H1 (cell line): ENCODE results near the gene STK16. TPM values are rescaled to one million over a fixed set of nuclear protein-coding genes. Genes with fewer than 3 reads are reported as not detected.

Experiments
- CTCF ChIA-PET: fragments of 300-600 bp; sonication (Branson Sonifier 250); formaldehyde crosslinking; loops from one replicate; lab custom pipeline; 2021; ENCODE audit not compliant: partially characterized antibody; lab: Charles Lee
- POLR2A ChIA-PET: fragments of 300-600 bp; sonication (Branson Sonifier 250); formaldehyde crosslinking; loops from one replicate; lab custom pipeline; 2021; ENCODE audit warnings: inconsistent platforms; ENCODE audit not compliant: partially characterized antibody; lab: Charles Lee
- DNase-seq, 2 experiments: peaks; one replicate each; pipeline versions ENCODE4 v3.0.0 to v3.0.0-alpha.2; 2010 to 2022; ENCODE audit warnings: low spot score in 2 of 2, low read depth in 1 of 2, mixed read lengths in 1 of 2
- FAIRE-seq: peaks from 2 replicates; lab custom pipeline; 2011; peaks lifted over from hg19 to GRCh38; lab: Jason Lieb, UNC
- H2AFZ ChIP-seq: 2 replicates; pipeline ENCODE4 v1.8.1; 2012; ENCODE audit warnings: low read length, inconsistent platforms
- H2AK5ac ChIP-seq: 2 replicates; pipeline ENCODE4 v1.6.1; 2013; ENCODE audit warnings: low read depth, low read length
- H2BK120ac ChIP-seq: replicated peaks from 2 replicates; pipeline ENCODE3; 2013; ENCODE audit warnings: low read depth, low read length, inconsistent platforms
- H2BK12ac ChIP-seq: 2 replicates; pipeline ENCODE4 v1.6.1; 2013; ENCODE audit warnings: low read depth, low read length
- H2BK15ac ChIP-seq: 2 replicates; pipeline ENCODE4 v1.6.1; 2013; ENCODE audit warnings: low read length
- H2BK20ac ChIP-seq: 2 replicates; pipeline ENCODE4 v1.6.1; 2013; ENCODE audit warnings: low read length
- H2BK5ac ChIP-seq: 2 replicates; pipeline ENCODE4 v1.6.1; 2013; ENCODE audit warnings: low read depth, low read length
- H3K14ac ChIP-seq: 2 replicates; pipeline ENCODE4 v1.6.1; 2013; ENCODE audit warnings: inconsistent platforms; ENCODE audit not compliant: insufficient read length
- H3K18ac ChIP-seq: 2 replicates; pipeline ENCODE4 v1.6.1; 2013; ENCODE audit warnings: low read length; ENCODE audit errors: extremely low read depth
- H3K23ac ChIP-seq: 2 replicates; pipeline ENCODE4 v1.6.1; 2013; ENCODE audit warnings: inconsistent platforms; ENCODE audit not compliant: insufficient read length
- H3K23me2 ChIP-seq: 2 replicates; pipeline ENCODE4 v1.6.1; 2013; ENCODE audit warnings: low read depth, low read length
- H3K27ac ChIP-seq: 2 replicates; pipeline ENCODE4 v1.6.1; 2011; ENCODE audit warnings: low read depth, low read length, inconsistent platforms
- H3K27me3 ChIP-seq, 4 experiments: replicated peaks in 1 of 4; 1 replicate in 1 of 4; 2 replicates in 3 of 4; pipeline versions ENCODE4 v1.6.1 to v1.8.1; 2011 to 2013; ENCODE audit warnings: low read length in 3 of 4, mild to moderate bottlenecking in 3 of 4, inconsistent platforms in 2 of 4, mixed read lengths in 2 of 4, moderate library complexity in 1 of 4; ENCODE audit not compliant: control insufficient read depth in 3 of 4, insufficient read depth in 3 of 4; ENCODE audit errors: extremely low read depth in 1 of 4
- H3K36me3 ChIP-seq, 4 experiments: 2 replicates each; pipeline versions ENCODE4 v1.6.1 to v1.8.1; 2011 to 2013; ENCODE audit warnings: mild to moderate bottlenecking in 4 of 4, low read length in 3 of 4, moderate library complexity in 2 of 4, control low read depth in 1 of 4, inconsistent platforms in 1 of 4; ENCODE audit not compliant: insufficient read depth in 4 of 4, control insufficient read depth in 2 of 4
- H3K4ac ChIP-seq: replicated peaks from 2 replicates; pipeline ENCODE3; 2013; ENCODE audit warnings: low read length, low read depth, mixed read lengths, inconsistent platforms; ENCODE audit not compliant: insufficient read length
- H3K4me1 ChIP-seq, 4 experiments: replicated peaks in 1 of 4; 1 replicate in 1 of 4; 2 replicates in 3 of 4; pipeline versions ENCODE4 v1.6.1 to v1.8.1; 2011 to 2013; ENCODE audit warnings: low read length in 3 of 4, inconsistent platforms in 2 of 4, mixed read lengths in 1 of 4; ENCODE audit not compliant: insufficient read depth in 4 of 4, control insufficient read depth in 3 of 4
- H3K4me2 ChIP-seq, 2 experiments: 2 replicates each; pipeline versions ENCODE4 v1.6.1 to v1.8.1; 2011 to 2013; ENCODE audit warnings: low read depth in 2 of 2, low read length in 2 of 2, control low read depth in 1 of 2, inconsistent platforms in 1 of 2, mild to moderate bottlenecking in 1 of 2; ENCODE audit not compliant: insufficient read depth in 1 of 2
- H3K4me3 ChIP-seq, 4 experiments: fragments of 200-600, 300-600 bp in 1 of 4; sonication (generic), shearing (Covaris generic), sonication (Bioruptor Twin) in 1 of 4; 2 replicates each; pipeline versions ENCODE4 v1.5.1 to v1.8.1; 2011 to 2016; ENCODE audit warnings: low read length in 4 of 4, low read depth in 3 of 4, control low read depth in 2 of 4, inconsistent platforms in 2 of 4, mild to moderate bottlenecking in 2 of 4, mixed read lengths in 1 of 4, moderate library complexity in 1 of 4; ENCODE audit not compliant: insufficient read depth in 2 of 4; ENCODE audit errors: extremely low read depth in 1 of 4
- H3K56ac ChIP-seq: replicated peaks from 2 replicates; pipeline ENCODE3; 2013; ENCODE audit warnings: low read depth, mild to moderate bottlenecking, mixed read lengths, low read length, inconsistent platforms; ENCODE audit not compliant: insufficient read length
- H3K79me1 ChIP-seq: 2 replicates; pipeline ENCODE4 v1.6.1; 2013; ENCODE audit warnings: low read depth, low read length, control low read depth
- H3K79me2 ChIP-seq, 2 experiments: 2 replicates each; pipeline versions ENCODE4 v1.6.1 to v1.8.1; 2012 to 2013; ENCODE audit warnings: low read length in 2 of 2, mild to moderate bottlenecking in 2 of 2, inconsistent platforms in 1 of 2; ENCODE audit not compliant: insufficient read depth in 2 of 2, control insufficient read depth in 1 of 2
- H3K9ac ChIP-seq, 4 experiments: replicated peaks in 1 of 4; 1 replicate in 1 of 4; 2 replicates in 3 of 4; pipeline versions ENCODE4 v1.6.1 to v1.8.1; 2011 to 2013; ENCODE audit warnings: low read depth in 3 of 4, low read length in 3 of 4, control low read depth in 2 of 4, mild to moderate bottlenecking in 2 of 4, moderate library complexity in 2 of 4, inconsistent platforms in 1 of 4; ENCODE audit errors: extremely low read depth in 1 of 4
- H3K9me3 ChIP-seq, 2 experiments: 2 replicates each; pipeline versions ENCODE4 v1.6.1 to v1.8.1; 2012 to 2013; ENCODE audit warnings: mild to moderate bottlenecking in 2 of 2, moderate library complexity in 2 of 2, control low read depth in 1 of 2, inconsistent platforms in 1 of 2, low read depth in 1 of 2, low read length in 1 of 2, mixed read lengths in 1 of 2; ENCODE audit not compliant: insufficient read depth in 2 of 2
- H4K20me1 ChIP-seq, 2 experiments: replicated peaks in 1 of 2; 2 replicates each; pipeline versions ENCODE3 to v1.8.1; 2011 to 2013; ENCODE audit warnings: inconsistent platforms in 2 of 2, low read length in 2 of 2, mild to moderate bottlenecking in 1 of 2; ENCODE audit not compliant: insufficient read depth in 2 of 2, control insufficient read depth in 1 of 2
- H4K5ac ChIP-seq: 2 replicates; pipeline ENCODE4 v1.6.1; 2013; ENCODE audit warnings: low read length, low read depth, mixed read lengths, inconsistent platforms; ENCODE audit not compliant: insufficient read length
- H4K8ac ChIP-seq: 2 replicates; pipeline ENCODE4 v1.8.0; 2013; ENCODE audit warnings: mild to moderate bottlenecking, moderate library complexity, low read length, inconsistent platforms; ENCODE audit not compliant: insufficient read depth; ENCODE audit errors: extremely low read depth
- H4K91ac ChIP-seq: replicated peaks from 2 replicates; pipeline ENCODE3; 2013; ENCODE audit warnings: low read length, mixed read lengths, inconsistent platforms; ENCODE audit not compliant: insufficient read length
- CBX8 ChIP-seq: fragments of 300-800, 300-1000 bp; sonication (generic); IDR thresholded peaks from 2 replicates; pipeline ENCODE4 v1.7.1; 2016; ENCODE audit warnings: low read depth, low read length, borderline replicate concordance
- WGBS, 2 experiments: shearing (Covaris generic) in 1 of 2; methylation state at CpG; one replicate each; pipeline versions ENCODE4 v1.1.6 to v1.1.7; 2013 to 2015; ENCODE audit warnings: low lambda C conversion rate in 2 of 2, mixed read lengths in 2 of 2, inconsistent platforms in 1 of 2, low coverage in 1 of 2, missing lambda C conversion rate in 1 of 2; ENCODE audit not compliant: insufficient replicate concordance in 2 of 2, insufficient coverage in 1 of 2, insufficient read length in 1 of 2; ENCODE audit errors: extremely low coverage in 1 of 2, missing lambda C conversion rate in 1 of 2; 5-methylcytosine and 5-hydroxymethylcytosine counted together
- polyA plus RNA-seq, 7 experiments: library from polyadenylated mRNA; depleted of rRNA in 3 of 7; stranded (reverse) in 5 of 7; unstranded in 2 of 7; fragments of >200 nt in 5 of 7; fragments of 200-250 nt in 2 of 7; gene quantifications; 1 replicate in 5 of 7; 2 replicates in 1 of 7; 4 replicates in 1 of 7; pipeline versions ENCODE4 v1.2.1 to v1.2.3, GENCODE V29; 2011 to 2013; ENCODE audit warnings: missing spikeins in 2 of 7, mixed read lengths in 2 of 7
- total RNA-seq: library from RNA; stranded (reverse); fragmentation: NEBNext Ultra II Directional; extraction: Animal tissue kit (Norgen Biotek cat#: 25700); gene quantifications from 2 replicates; pipeline ENCODE4 v1.2.1, GENCODE V29; 2021
- TF ChIP-seq, protein P1 (sequence below): IDR thresholded peaks from 2 replicates; pipeline ENCODE4 v1.6.1; 2012; ENCODE audit warnings: inconsistent platforms

STK16 gene
- total and polyA plus RNA-seq, 2 of the 8 experiments (the other 6 are each of a cell fraction or from before 2014, with no cell fraction given) = 21.3 to 51.4 TPM

DNA sequence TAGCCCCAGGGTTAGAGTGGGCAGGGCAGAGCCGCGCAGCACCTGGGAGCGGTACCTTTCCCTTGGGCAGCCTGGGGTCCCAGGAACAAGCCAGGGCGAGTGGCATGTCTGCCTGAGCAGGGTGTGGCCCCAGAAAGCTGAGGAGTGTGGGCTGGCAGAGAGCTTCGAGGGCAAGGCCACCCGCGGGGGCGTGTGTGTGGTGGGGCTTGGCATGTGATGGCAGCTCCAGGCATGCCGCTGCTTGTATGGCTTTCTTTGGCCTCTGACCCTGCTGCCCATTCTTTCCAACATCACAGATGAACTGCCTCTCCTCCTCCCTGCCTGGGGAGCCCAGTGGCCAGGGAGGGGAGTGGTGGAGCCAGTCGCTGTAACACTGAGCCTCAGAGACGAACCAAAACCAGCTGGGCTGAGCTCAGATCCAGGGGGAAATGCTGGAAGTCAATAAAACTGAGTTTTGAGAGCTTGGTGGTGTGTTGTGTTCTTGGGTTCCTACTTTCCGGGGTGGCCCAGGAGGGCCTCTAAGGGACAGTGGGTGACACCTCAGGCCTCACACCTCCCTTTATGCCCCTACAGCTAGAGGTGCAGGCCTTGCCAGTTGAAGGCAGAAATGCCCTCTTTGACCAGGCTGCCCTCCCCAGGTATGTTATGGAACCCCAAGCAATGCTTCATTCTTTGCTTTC lies 41.3 kb downstream of the STK16 start:
- Histone ChIP-seq H3K4me3 (no peak overlapping the region), H3K4me2 (peak overlapping the region; percentile 19 to 45; a peak in 3 of 4 replicates), H3K14ac (no peak overlapping the region), H2AK5ac (no peak overlapping the region; the same call in 1 of the 2 replicates), H3K4me1 (peaks cover 0 to 10% (median 6%) of the 10 kb centered on the region in 4 experiments; a peak in 6 of 7 replicates), H3K23ac (no peak overlapping the region), H2BK15ac (peak overlapping the region; percentile 99; the same call in 1 of the 2 replicates), H2BK120ac (no peak overlapping the region), H3K9me3 (no peaks in the 10 kb centered on the region), H3K27me3 (no peaks in the 10 kb centered on the region), H3K9ac (no peak overlapping the region), H4K5ac (no peak overlapping the region), H2BK12ac (peak overlapping the region; percentile 28; the same call in 1 of the 2 replicates), H3K36me3 (peaks cover 0 to 4% (median under 1%) of the 10 kb centered on the region in 4 experiments; a peak in 3 of 8 replicates), H4K91ac (peak overlapping the region; percentile 51), H2BK5ac (peak overlapping the region; percentile 64; the same call in 1 of the 2 replicates), H3K4ac (peak overlapping the region; percentile 36), H3K56ac (no peak overlapping the region), H2AFZ (no peak overlapping the region), H2BK20ac (no peak overlapping the region), H3K27ac (no peak overlapping the region), H3K79me2 (no peaks in the 10 kb centered on the region), H3K18ac (no peak overlapping the region), H3K23me2 (no peaks in the 10 kb centered on the region), H4K20me1 (peaks cover 0 to 2% of the 10 kb centered on the region in 2 experiments), H4K8ac (no peak overlapping the region), H3K79me1 (no peaks in the 10 kb centered on the region)
- WGBS, 2 experiments = 76% methylated on average over 12 of the region's 12 CpGs; no CpG with 5 or more reads in 1 of the 2 experiments
- CTCF ChIA-PET = interaction anchor here (0.6 to 12.1 kb wide), 13 partner anchors 6 to 115 kb away, joined by 3 to 220 read pairs (median 3); partner anchors contain the start of genes GLB1L and STK16
- TF ChIP-seq CBX8 = no peak
- TF ChIP-seq, protein P1, sequence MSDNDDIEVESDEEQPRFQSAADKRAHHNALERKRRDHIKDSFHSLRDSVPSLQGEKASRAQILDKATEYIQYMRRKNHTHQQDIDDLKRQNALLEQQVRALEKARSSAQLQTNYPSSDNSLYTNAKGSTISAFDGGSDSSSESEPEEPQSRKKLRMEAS = peak; percentile 23; the same call in 1 of the 2 replicates
- POLR2A ChIA-PET = interaction anchor here (0.9 to 3.4 kb wide), 8 partner anchors 9 to 80 kb away, joined by 3 to 19 read pairs (median 4); partner anchors contain the start of genes PTPRN, TUBA4A and ZFAND2B
- DNase-seq = no peak
- FAIRE-seq = no peak
